Right cardiac atrium (tissue), 5 donors: Measurements from ENCODE around the gene NCOA1. TPM values are rescaled to one million over a fixed set of nuclear protein-coding genes. Genes with fewer than 3 reads are reported as not detected.
A peak's percentile ranks its signal among the peaks of the same experiment; 100 is the strongest.
"Not testable (repeated sequence)": the region's sequence is repeated elsewhere in the genome, so short reads cannot be mapped to it uniquely, and the experiment has no call there.

Experiments
- ATAC-seq, 2 donors: fragments of 200-7000 bp; cut with Tn5 transposase; one replicate each; pipeline versions ENCODE4 v1.8.0 to v1.9.1; 2020; ENCODE audit warnings: moderate library complexity in 2 of 2, mild to moderate bottlenecking in 1 of 2
- DNase-seq, 3 donors: peaks; one replicate each; pipeline ENCODE4 v3.0.0-alpha.2; 2020
- H3K27ac ChIP-seq: one replicate; pipeline ENCODE4 v1.5.1; 2013; ENCODE audit warnings: mild to moderate bottlenecking, low read length, control low read depth, moderate library complexity
- H3K27me3 ChIP-seq: one replicate; pipeline ENCODE4 v1.6.1; 2013; ENCODE audit not compliant: control insufficient read depth, insufficient read depth
- H3K4me1 ChIP-seq: one replicate; pipeline ENCODE4 v1.6.1; 2013; ENCODE audit warnings: low read length; ENCODE audit not compliant: control insufficient read depth, insufficient read depth
- H3K4me3 ChIP-seq: one replicate; pipeline ENCODE4 v1.5.1; 2013; ENCODE audit warnings: low read length, control low read depth
- H3K9me3 ChIP-seq: one replicate; pipeline ENCODE4 v1.6.1; 2013; ENCODE audit warnings: low read length; ENCODE audit not compliant: control insufficient read depth
- WGBS: extraction: QIAGEN DNeasy Blood & Tissue Kit; methylation state at CpG from one replicate; pipeline ENCODE4 v1.1.7; 2013; 5-methylcytosine and 5-hydroxymethylcytosine counted together
- intact Hi-C, 4 donors: fragments of 100-400 bp; cut with DNase I; formaldehyde crosslinking; loops; one replicate each; pipeline versions ENCODE4 v1.11.0 to v1.14.0; 2022 to 2023
- polyA plus RNA-seq: library from polyadenylated mRNA; stranded (reverse); fragments of 200-250 nt; gene quantifications from one replicate; pipeline ENCODE4 v1.2.3, GENCODE V29; 2013
- total RNA-seq, 4 donors: library from RNA; stranded (reverse); fragmentation: NEBNext Ultra II Directional; extraction: Animal tissue kit (Norgen Biotek cat#: 25700); gene quantifications; one replicate each; pipeline ENCODE4 v1.2.1, GENCODE V29; 2021
- donor health status: healthy with polysubstance abuse.
- donor health status: DM: no; HTN: yes; CAD: no.
- donor health status: DM: no; HTN: no; CAD: no.
- donor health status: DM: no; HTN: yes; CAD: no; lungs with severe emphysema.
- donor health status: DM: yes; HTN: yes; CAD: no.

Gene NCOA1
- total and polyA plus RNA-seq, 5 donors, result 11.8 to 37.1 (median 34.6) TPM

DNA sequence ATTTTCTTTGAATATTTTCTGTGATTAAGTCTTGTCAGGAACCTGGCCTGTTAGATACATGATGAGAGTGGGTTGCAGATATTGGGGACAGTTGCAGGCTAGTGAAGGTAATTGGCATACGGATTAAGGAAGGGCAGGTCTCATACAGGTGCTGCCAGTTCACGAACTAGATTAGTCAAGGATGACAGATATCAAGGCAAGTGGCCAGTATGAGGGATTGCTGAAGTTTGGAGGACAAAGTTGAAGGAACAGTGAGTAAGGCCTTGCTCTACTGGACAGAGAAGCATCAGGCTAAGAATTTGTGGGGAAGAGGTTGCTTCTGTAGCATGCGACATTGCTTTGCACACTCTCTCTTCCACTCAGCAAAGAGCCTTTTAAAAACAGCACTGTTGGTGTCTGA, 12.8 kb upstream of the NCOA1 start:
- Histone ChIP-seq H3K4me3 (no peak overlapping the region), H3K27me3 (no peaks in the 10 kb centered on the region), H3K4me1 (no peaks in the 10 kb centered on the region), H3K9me3 (no peaks in the 10 kb centered on the region), H3K27ac (no peak overlapping the region)
- 86% methylated on average over 3 of the region's 3 CpGs for WGBS
- ATAC-seq, result no peak
- intact Hi-C loops, result no loop called here
- no peak for DNase-seq

DNA sequence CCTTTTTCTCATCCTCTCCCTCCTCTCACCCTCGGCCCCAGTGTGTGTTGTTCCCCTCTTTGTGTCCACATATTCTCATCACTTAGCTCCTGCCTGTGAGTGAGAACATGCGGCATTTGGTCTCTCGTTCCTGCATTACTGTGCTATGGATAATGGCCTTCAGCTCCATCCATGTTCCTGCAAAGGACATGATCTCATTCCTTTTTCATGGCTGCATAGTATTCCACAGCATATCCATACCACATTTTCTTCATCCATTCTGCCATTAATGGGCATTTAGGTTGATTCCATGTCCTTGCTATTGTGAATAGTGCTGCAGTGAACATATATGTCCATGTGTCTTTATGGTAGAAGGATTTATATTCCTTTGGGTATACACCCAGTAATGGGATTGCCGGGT, 10.8 kb upstream of the NCOA1 start:
- WGBS, result 94% methylated on average over 4 of the region's 4 CpGs
- no peaks in the 10 kb centered on the region for H3K27me3 ChIP-seq
- no peaks in the 10 kb centered on the region for H3K9me3 ChIP-seq
- intact Hi-C loops, result no loop called here
- H3K27ac ChIP-seq, result no peak overlapping the region
- ATAC-seq (no peak), DNase-seq (no peak)
- no peaks in the 10 kb centered on the region for H3K4me1 ChIP-seq
- no peak overlapping the region for H3K4me3 ChIP-seq

DNA sequence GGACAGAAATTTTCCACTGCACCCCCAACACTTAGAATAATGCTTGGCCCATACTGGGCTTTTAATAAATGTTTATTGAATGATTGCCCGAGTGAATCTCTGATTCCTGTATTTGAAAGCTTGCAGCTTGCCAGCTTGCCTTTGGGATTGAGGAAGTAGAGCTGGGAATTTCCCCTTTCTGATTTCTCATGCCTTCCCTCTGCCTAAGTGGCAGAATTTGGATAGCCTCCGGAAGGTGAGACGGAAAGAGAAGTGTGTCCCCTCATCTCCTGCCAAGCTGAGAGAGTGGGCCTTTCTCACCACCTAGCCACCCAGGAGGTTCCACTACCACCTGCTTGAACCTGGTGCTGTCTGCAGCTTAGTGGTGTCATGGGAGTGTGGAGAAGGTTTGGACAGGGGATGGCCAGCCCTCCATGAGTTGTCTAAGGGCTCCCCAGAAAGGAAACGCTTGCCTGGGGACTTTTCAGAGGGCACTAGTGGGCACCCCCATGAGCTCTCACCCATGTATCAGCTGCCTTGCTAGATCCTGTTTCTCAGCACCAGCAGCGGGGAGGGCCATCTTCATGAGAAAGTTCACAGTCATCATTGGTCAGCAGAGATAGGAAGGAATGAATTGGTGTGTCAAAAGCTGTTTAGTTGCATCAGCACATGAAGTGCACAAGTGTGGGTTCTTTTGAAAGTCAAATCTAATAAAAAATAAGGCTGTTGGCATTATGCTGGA, 8.6 kb upstream of the NCOA1 start:
- H3K9me3 ChIP-seq, result no peaks in the 10 kb centered on the region
- H3K27ac ChIP-seq, result no peak overlapping the region
- ATAC-seq, result no peak
- intact Hi-C loops, result no loop called here
- H3K4me3 ChIP-seq, result no peak overlapping the region
- H3K4me1 ChIP-seq, result no peaks in the 10 kb centered on the region
- WGBS, result 69% methylated on average over 5 of the region's 5 CpGs
- no peak for DNase-seq
- no peaks in the 10 kb centered on the region for H3K27me3 ChIP-seq

DNA sequence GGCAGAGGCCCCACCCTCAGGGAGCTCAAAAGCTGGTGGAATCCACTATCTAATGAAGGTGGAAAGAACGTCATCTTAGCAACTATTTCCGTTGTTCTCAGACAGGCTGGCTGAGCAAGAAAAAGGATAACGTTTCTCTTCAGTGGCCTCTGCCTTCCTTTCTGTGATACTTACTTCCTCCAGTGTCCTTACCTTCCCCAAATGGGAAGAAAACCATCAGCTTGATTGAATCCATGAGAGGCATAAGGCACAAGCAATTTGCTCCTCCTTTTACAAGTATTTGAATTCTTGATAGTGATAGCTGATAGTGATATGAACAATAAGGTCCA, 8.1 kb upstream of the NCOA1 start:
- Histone ChIP-seq H3K27ac (no peak overlapping the region), H3K4me1 (no peaks in the 10 kb centered on the region), H3K4me3 (no peak overlapping the region), H3K9me3 (no peaks in the 10 kb centered on the region), H3K27me3 (no peaks in the 10 kb centered on the region)
- ATAC-seq (no peak), DNase-seq (no peak)
- 56% methylated on average over 3 of the region's 3 CpGs for WGBS
- intact Hi-C loops, result no loop called here

DNA sequence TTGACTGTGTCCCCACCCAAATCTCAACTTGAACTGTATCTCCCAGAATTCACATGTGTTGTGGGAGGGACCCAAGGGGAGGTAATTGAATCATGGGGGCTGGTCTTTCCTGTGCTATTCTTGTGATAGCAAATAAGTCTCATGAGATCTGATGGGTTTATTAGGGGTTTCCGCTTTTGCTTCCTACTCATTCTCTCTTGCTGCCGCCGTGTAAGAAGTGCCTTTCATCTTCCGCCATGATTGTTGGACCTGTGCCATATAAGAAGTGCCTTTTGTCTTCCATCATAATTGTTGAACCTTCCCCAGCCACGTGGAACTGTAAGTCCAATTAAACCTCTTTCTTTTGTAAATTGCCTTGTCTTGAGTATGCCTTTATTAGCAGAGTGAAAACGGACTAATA, 6.4 kb upstream of the NCOA1 start:
- ATAC-seq, H3K9me3 ChIP-seq, H3K27me3 ChIP-seq, intact Hi-C loops, H3K4me1 ChIP-seq, H3K4me3 ChIP-seq, H3K27ac ChIP-seq, DNase-seq: not testable (repeated sequence)
- 88% methylated on average over 6 of the region's 6 CpGs for WGBS

DNA sequence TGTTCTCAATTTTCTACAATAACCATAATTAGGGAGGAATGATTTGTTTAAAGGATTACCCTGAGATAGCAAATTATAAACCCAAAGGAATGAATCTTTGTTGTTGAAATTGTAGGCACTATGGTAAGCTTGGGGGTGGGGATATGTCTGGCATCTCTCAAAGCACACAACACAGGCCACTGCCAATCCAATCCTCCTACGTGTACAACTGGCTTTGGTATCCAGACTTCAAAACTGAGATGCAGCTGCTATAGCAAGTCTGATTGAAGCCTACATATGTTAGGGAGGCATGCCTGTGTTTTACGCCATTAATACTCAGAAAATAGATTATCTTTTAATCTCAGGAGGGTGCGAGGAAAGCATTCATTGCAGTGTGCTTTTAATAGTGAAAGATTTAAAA, 5.9 kb upstream of the NCOA1 start:
- H3K4me3 ChIP-seq, result no peak overlapping the region
- intact Hi-C loops, result no loop called here

DNA sequence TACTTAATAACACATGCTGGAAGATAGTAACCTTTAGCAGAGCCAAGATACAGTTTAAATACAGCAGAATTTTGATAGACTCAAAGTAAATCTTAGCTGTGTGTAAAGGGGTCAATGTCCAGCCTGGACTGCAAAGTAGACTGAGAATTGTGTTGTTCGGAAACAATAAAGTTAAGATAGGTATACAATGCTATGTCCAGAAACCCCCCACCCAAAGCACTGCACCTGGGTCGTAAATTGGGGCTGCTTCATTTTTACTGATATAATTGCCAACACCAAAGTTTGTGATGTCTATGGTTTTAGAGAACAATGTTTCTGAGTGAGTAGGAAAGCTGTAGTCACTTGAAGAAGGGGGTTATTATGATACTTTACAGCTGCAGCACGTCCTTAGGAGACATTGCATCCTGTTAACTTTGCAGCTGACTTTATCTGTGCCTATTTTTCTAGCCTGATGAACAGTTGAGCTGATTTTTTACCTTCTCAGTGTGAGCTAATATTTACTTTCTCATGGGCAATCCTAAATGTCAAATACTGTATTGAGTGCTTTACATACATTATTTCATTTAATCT, 4.3 kb upstream of the NCOA1 start:
- Histone ChIP-seq H3K27me3 (no peaks in the 10 kb centered on the region), H3K4me1 (no peaks in the 10 kb centered on the region), H3K4me3 (no peak overlapping the region), H3K9me3 (no peaks in the 10 kb centered on the region), H3K27ac (no peak overlapping the region)
- 80% methylated on average over 3 of the region's 3 CpGs for WGBS
- DNase-seq (no peak), ATAC-seq (no peak)
- intact Hi-C loops, result no loop called here

More for the DNA sequence above, 5.9 kb upstream of the NCOA1 start:
- H3K27me3 ChIP-seq, result no peaks in the 10 kb centered on the region
- ATAC-seq, result no peak
- DNase-seq, result no peak
- 71% methylated on average over 3 of the region's 3 CpGs for WGBS
- no peaks in the 10 kb centered on the region for H3K4me1 ChIP-seq
- H3K27ac ChIP-seq, result no peak overlapping the region
- H3K9me3 ChIP-seq, result no peaks in the 10 kb centered on the region

DNA sequence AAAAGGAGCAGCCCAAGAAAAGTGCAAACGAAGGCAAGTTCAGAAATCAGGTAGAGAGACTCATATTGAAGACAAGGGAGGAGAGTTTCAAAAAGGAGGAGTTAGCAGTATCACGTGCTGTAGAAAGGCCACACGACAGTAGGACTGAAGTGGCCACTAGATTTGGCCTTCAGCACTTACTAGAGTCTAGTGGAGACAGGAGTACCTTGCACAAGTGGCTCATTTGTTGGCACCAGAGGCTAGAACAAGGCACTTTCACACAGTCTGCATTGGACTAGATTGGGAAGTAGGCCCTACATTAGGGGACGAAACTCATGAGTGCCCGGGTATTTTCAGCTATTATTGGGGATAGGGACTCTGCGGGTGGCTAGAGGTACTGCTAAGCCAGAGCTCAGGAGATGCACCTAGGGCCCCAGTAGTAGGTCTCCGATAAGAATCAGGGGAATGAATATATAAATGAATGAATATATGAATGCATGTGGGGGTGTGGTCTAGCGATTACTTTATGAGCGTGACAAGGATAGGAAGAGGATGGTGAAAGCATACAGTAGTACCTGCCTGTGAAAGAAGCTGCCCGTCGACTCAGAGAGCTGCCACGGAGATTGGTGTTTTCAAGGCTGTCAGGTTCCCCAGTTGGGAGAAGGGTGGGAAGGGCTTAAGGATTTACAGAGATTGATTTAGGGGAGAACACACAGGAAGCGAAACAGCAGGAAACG, 1.4 kb upstream of the NCOA1 start:
- 69% methylated on average over 14 of the region's 14 CpGs for WGBS
- no peak for DNase-seq
- no peak overlapping the region for H3K4me3 ChIP-seq
- H3K4me1 ChIP-seq, result peaks cover 2% of the 10 kb centered on the region
- no peak for ATAC-seq
- intact Hi-C loops, result loop anchor here in 3 of 4 donors (5.0 to 10.0 kb wide), 3 partner anchors 52 to 125 kb away; no protein-coding TSS in a partner anchor
- H3K9me3 ChIP-seq, result no peaks in the 10 kb centered on the region
- no peaks in the 10 kb centered on the region for H3K27me3 ChIP-seq
- H3K27ac ChIP-seq, result peak overlapping the region; percentile 16

DNA sequence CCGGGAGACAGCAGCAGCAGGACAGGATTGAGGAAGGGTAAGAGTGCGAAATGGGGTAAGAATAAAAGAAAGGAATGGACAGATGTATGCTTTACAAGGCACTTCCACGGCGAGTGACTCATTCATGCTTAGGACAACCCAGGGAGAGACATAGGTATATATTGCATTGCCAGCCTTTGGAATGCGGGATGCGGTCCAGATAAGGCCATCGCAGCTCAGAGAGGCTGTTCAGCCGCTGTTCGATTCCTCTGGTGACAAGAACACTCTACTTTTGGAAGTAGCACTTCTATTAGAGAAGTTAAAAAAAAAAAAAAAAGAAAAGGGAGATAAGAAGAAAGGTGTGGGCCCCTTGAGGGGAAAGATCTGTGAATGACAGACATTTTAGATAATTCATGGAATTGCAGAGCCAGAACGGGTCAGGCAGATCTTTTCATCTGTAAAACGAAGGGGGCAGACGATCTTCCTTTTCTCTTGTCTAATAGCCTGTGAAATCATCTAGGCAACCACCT, 819 bp upstream of the NCOA1 start:
- H3K4me3 ChIP-seq, result peak overlapping the region; percentile 99
- H3K4me1 ChIP-seq, result peaks cover 2% of the 10 kb centered on the region
- intact Hi-C loops, result loop anchor here in 3 of 4 donors (5.0 to 10.0 kb wide), 3 partner anchors 53 to 125 kb away; no protein-coding TSS in a partner anchor
- DNase-seq (peak in 1 of 3 donors; percentile 33), ATAC-seq (peak in 1 of 2 donors; percentile 3)
- 35% methylated on average over 12 of the region's 12 CpGs for WGBS
- H3K27me3 ChIP-seq, result no peaks in the 10 kb centered on the region
- H3K9me3 ChIP-seq, result no peaks in the 10 kb centered on the region
- H3K27ac ChIP-seq, result peak overlapping the region; percentile 98

DNA sequence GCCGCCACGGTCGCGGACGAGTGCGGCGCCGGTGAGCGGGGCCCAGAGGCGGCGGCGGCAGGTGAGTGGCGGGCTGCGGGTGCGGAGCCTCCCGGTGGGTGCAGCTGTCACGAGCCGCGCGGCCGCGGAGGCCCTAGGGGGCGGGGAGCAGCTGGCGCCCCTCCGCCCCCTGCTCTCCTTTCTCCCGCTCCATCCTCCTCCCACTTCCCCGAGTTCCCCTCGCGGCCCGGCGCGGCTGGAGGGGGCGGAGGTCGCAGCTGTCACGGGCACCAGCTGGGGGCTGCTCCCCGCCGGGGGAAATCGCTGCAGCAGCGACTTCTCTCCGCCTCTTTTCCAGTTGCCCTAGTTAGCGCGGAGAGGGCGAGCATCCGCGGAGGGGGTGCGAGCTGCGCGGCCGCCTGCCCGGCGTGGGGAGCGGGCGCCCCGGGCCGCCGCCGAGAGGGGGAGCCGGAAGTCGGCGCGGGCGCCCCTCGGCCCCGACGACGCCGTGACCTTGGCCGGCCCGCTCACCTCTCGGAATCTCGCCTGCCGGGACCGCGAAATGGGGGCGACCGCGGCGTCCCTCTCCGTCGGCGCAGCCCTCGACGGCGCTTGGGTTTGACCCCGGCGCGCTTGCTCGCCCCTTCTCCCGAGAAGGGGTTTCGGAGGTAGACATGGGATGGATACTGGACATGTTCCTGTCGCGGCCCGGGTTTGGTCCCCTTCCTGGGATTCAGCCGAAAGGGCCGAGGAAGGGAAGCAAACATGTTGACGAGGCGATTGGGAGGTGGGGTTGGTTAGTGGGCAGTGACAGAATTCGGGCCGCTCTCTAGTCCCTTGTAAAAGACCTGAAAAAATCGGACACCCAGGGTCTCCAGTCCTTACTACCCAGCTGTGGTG, 727 bp downstream of the NCOA1 start:
- Histone ChIP-seq H3K9me3 (no peaks in the 10 kb centered on the region), H3K27ac (peak overlapping the region; percentile 100), H3K27me3 (no peaks in the 10 kb centered on the region), H3K4me3 (peak overlapping the region; percentile 99), H3K4me1 (peaks cover 2% of the 10 kb centered on the region)
- intact Hi-C loops, result loop anchor here in 3 of 4 donors (5.0 to 10.0 kb wide), 3 partner anchors 54 to 123 kb away; no protein-coding TSS in a partner anchor
- under 1% methylated on average over 96 of the region's 100 CpGs for WGBS
- DNase-seq, result peak; percentile 62 to 85 (median 78)
- ATAC-seq, result peak; percentile 60 to 66
